Astrocyte (in vitro differentiated cells and primary cell): Measurements from ENCODE around the gene EXOC4. TPM values are rescaled to one million over a fixed set of nuclear protein-coding genes. Genes with fewer than 3 reads are reported as not detected.

Source experiments
- DNase-seq: peaks from one replicate; pipeline ENCODE4 v3.0.0-alpha.2; 2010; ENCODE audit warnings: low read depth
- FAIRE-seq: peaks from 2 replicates; lab custom pipeline; 2011; peaks lifted over from hg19 to GRCh38; lab: Jason Lieb, UNC
- H2AFZ ChIP-seq: 2 replicates; pipeline ENCODE4 v1.6.0; 2012; ENCODE audit warnings: low read depth, low read length, inconsistent platforms
- H3K27ac ChIP-seq: 2 replicates; pipeline ENCODE4 v1.5.1; 2011; ENCODE audit warnings: low read depth, low read length, inconsistent platforms
- H3K27me3 ChIP-seq: 2 replicates; pipeline ENCODE4 v1.6.0; 2011; ENCODE audit warnings: low read length, inconsistent platforms; ENCODE audit not compliant: insufficient read depth
- H3K36me3 ChIP-seq: 2 replicates; pipeline ENCODE4 v1.5.1; 2011; ENCODE audit warnings: low read length, inconsistent platforms; ENCODE audit not compliant: insufficient read depth
- H3K4me1 ChIP-seq: 2 replicates; pipeline ENCODE4 v1.5.1; 2011; ENCODE audit warnings: low read length, inconsistent platforms; ENCODE audit not compliant: insufficient read depth
- H3K4me2 ChIP-seq: 2 replicates; pipeline ENCODE4 v1.6.0; 2012; ENCODE audit warnings: low read length, inconsistent platforms
- H3K4me3 ChIP-seq: 2 replicates; pipeline ENCODE4 v1.5.1; 2011; ENCODE audit warnings: low read depth, mild to moderate bottlenecking, low read length, inconsistent platforms; ENCODE audit not compliant: insufficient read depth
- H3K79me2 ChIP-seq: 2 replicates; pipeline ENCODE4 v1.6.0; 2012; ENCODE audit warnings: mild to moderate bottlenecking, low read length, inconsistent platforms; ENCODE audit not compliant: insufficient read depth
- H3K9ac ChIP-seq: 2 replicates; pipeline ENCODE4 v1.6.0; 2012; ENCODE audit warnings: mild to moderate bottlenecking, low read length, inconsistent platforms
- H3K9me3 ChIP-seq: 2 replicates; pipeline ENCODE4 v1.5.1; 2012; ENCODE audit warnings: low read depth, mild to moderate bottlenecking, low read length, inconsistent platforms; ENCODE audit not compliant: insufficient read depth
- H4K20me1 ChIP-seq: 2 replicates; pipeline ENCODE4 v1.6.0; 2012; ENCODE audit warnings: low read length, inconsistent platforms; ENCODE audit not compliant: insufficient read depth
- H3K27ac Mint-ChIP-seq: one replicate; pipeline ENCODE4 v1.8.0; 2021; ENCODE audit warnings: mild to moderate bottlenecking, mixed read lengths; ENCODE audit not compliant: unreplicated experiment
- H3K27me3 Mint-ChIP-seq: one replicate; pipeline ENCODE4 v1.8.0; 2021; ENCODE audit warnings: low read depth, mixed read lengths; ENCODE audit not compliant: unreplicated experiment
- H3K36me3 Mint-ChIP-seq: one replicate; pipeline ENCODE4 v1.8.0; 2021; ENCODE audit warnings: low read depth, mixed read lengths; ENCODE audit not compliant: unreplicated experiment
- H3K4me1 Mint-ChIP-seq: one replicate; pipeline ENCODE4 v1.8.0; 2021; ENCODE audit warnings: low read depth, mixed read lengths; ENCODE audit not compliant: unreplicated experiment
- H3K4me3 Mint-ChIP-seq: one replicate; pipeline ENCODE4 v1.8.0; 2021; ENCODE audit warnings: mild to moderate bottlenecking, moderate library complexity, mixed read lengths; ENCODE audit not compliant: unreplicated experiment
- H3K9me3 Mint-ChIP-seq: one replicate; pipeline ENCODE4 v1.8.0; 2021; ENCODE audit warnings: mild to moderate bottlenecking, mixed read lengths; ENCODE audit not compliant: unreplicated experiment
- EZH2 ChIP-seq: IDR thresholded peaks from 2 replicates; pipeline ENCODE4 v1.6.1; 2012; ENCODE audit warnings: mild to moderate bottlenecking, low read length, inconsistent platforms; ENCODE audit not compliant: insufficient read depth
- total RNA-seq: library from RNA; stranded (reverse); gene quantifications from 2 replicates; pipeline ENCODE4 v1.2.1, GENCODE V29; 2021
- TF ChIP-seq, protein P1 (sequence below): IDR thresholded peaks from 2 replicates; pipeline ENCODE4 v1.5.1; 2011; ENCODE audit warnings: low read depth, mild to moderate bottlenecking, inconsistent platforms, low read length, moderate library complexity; ENCODE audit not compliant: insufficient read depth

Gene EXOC4
- total RNA-seq, 1 donor from 2014 or later, result 57.5 TPM

DNA sequence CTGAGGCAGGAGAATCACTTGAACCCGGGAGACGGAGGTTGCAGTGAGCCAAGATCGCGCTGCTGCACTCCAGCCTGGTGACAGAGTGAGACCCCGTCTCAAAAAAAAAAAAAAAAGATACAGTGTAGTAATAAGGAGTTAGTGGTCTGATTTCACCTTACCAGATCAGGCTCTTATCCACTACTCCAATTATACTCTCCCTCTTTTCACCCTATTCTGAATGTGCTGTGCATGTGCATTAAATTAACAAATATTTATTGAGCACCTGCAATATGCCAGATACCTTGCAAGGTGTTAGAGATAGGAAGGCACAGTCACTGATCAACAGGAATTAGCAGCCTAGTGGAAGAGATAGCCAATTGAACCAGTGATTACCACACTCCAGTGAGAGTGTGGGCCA lies 632.3 kb downstream of the EXOC4 start:
- no peak overlapping the region for H3K4me3 Mint-ChIP-seq
- H4K20me1 ChIP-seq, result no peaks in the 10 kb centered on the region
- peaks cover 3% of the 10 kb centered on the region for H3K4me1 Mint-ChIP-seq
- no peaks in the 10 kb centered on the region for H3K9me3 ChIP-seq
- H3K4me1 ChIP-seq, result no peaks in the 10 kb centered on the region
- no peaks in the 10 kb centered on the region for H3K36me3 ChIP-seq
- no peak overlapping the region for H3K27ac Mint-ChIP-seq
- H3K27me3 Mint-ChIP-seq, result no peaks in the 10 kb centered on the region
- H3K4me3 ChIP-seq, result no peak overlapping the region
- no peaks in the 10 kb centered on the region for H3K9me3 Mint-ChIP-seq
- H3K9ac ChIP-seq, result no peak overlapping the region
- DNase-seq, result no peak
- TF ChIP-seq, protein P1, sequence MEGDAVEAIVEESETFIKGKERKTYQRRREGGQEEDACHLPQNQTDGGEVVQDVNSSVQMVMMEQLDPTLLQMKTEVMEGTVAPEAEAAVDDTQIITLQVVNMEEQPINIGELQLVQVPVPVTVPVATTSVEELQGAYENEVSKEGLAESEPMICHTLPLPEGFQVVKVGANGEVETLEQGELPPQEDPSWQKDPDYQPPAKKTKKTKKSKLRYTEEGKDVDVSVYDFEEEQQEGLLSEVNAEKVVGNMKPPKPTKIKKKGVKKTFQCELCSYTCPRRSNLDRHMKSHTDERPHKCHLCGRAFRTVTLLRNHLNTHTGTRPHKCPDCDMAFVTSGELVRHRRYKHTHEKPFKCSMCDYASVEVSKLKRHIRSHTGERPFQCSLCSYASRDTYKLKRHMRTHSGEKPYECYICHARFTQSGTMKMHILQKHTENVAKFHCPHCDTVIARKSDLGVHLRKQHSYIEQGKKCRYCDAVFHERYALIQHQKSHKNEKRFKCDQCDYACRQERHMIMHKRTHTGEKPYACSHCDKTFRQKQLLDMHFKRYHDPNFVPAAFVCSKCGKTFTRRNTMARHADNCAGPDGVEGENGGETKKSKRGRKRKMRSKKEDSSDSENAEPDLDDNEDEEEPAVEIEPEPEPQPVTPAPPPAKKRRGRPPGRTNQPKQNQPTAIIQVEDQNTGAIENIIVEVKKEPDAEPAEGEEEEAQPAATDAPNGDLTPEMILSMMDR, result no peak
- no peak for TF ChIP-seq EZH2
- no peaks in the 10 kb centered on the region for H3K27me3 ChIP-seq
- H3K27ac ChIP-seq, result no peak overlapping the region
- H3K36me3 Mint-ChIP-seq, result no peaks in the 10 kb centered on the region
- no peak overlapping the region for H3K4me2 ChIP-seq
- H3K79me2 ChIP-seq, result no peaks in the 10 kb centered on the region
- FAIRE-seq, result no peak
- no peak overlapping the region for H2AFZ ChIP-seq

DNA sequence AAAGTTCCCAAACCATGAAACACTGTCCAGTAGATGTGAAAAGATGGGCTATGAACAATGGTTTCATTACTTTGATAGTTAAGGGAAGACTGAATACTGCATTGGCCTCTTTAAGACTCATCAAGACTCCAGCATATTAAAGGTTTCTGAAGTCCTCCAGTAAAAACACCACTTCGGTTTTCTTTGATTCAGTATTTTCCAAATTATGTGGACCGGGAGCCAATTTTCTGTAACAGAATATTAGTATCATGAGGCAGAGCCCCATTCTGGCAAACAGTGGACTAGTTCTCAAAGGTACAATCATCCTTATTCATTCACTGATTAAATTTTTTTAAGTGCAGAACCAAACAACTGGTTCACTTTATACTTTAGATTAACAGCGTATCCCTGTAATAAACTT lies 633.2 kb downstream of the EXOC4 start:
- Mint-ChIP-seq H3K9me3 (no peaks in the 10 kb centered on the region), H3K27me3 (no peaks in the 10 kb centered on the region), H3K4me3 (no peak overlapping the region), H3K4me1 (peaks cover 3% of the 10 kb centered on the region), H3K36me3 (no peaks in the 10 kb centered on the region), H3K27ac (no peak overlapping the region)
- Histone ChIP-seq H2AFZ (no peak overlapping the region), H3K4me2 (no peak overlapping the region), H3K9me3 (no peaks in the 10 kb centered on the region), H3K4me3 (no peak overlapping the region), H3K27ac (no peak overlapping the region), H4K20me1 (no peaks in the 10 kb centered on the region), H3K9ac (no peak overlapping the region), H3K36me3 (no peaks in the 10 kb centered on the region), H3K79me2 (no peaks in the 10 kb centered on the region), H3K27me3 (no peaks in the 10 kb centered on the region), H3K4me1 (no peaks in the 10 kb centered on the region)
- DNase-seq (no peak), FAIRE-seq (no peak)
- TF ChIP-seq, protein P1, result no peak
- TF ChIP-seq EZH2, result no peak

DNA sequence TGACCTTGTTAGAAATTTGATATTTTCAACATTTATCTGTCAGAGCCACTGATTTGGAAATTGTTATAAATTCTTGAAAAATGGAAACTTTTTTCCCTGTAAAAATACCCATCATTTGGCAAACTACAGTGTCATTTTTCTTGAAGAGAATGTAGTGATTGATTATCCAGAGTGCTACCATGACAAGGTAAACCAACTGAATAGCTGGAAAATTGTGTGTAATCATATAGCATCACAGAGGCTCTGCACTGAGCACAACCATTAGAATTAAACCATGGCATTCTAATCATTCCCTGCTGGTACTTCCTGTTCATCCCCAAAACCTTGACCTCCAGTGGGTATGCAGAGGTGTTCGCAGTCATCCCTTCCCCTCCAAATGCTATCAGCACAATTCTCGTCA lies 633.9 kb downstream of the EXOC4 start:
- H3K36me3 ChIP-seq, result no peaks in the 10 kb centered on the region
- no peaks in the 10 kb centered on the region for H3K9me3 ChIP-seq
- no peak overlapping the region for H3K4me2 ChIP-seq
- no peak overlapping the region for H3K27ac ChIP-seq
- no peak for TF ChIP-seq EZH2
- TF ChIP-seq, protein P1, result no peak
- H3K9ac ChIP-seq, result no peak overlapping the region
- no peak for DNase-seq
- no peaks in the 10 kb centered on the region for H3K27me3 Mint-ChIP-seq
- no peak overlapping the region for H2AFZ ChIP-seq
- no peak overlapping the region for H3K4me3 Mint-ChIP-seq
- no peaks in the 10 kb centered on the region for H3K9me3 Mint-ChIP-seq
- peaks cover 3% of the 10 kb centered on the region for H3K4me1 Mint-ChIP-seq
- H3K27me3 ChIP-seq, result no peaks in the 10 kb centered on the region
- H3K79me2 ChIP-seq, result no peaks in the 10 kb centered on the region
- no peaks in the 10 kb centered on the region for H4K20me1 ChIP-seq
- H3K27ac Mint-ChIP-seq, result no peak overlapping the region
- H3K4me3 ChIP-seq, result no peak overlapping the region
- FAIRE-seq, result no peak
- no peaks in the 10 kb centered on the region for H3K4me1 ChIP-seq
- no peaks in the 10 kb centered on the region for H3K36me3 Mint-ChIP-seq
